ENCODE results near the gene FGF7.
"Not testable (repeated sequence)": the region's sequence is repeated elsewhere in the genome, so short reads cannot be mapped to it uniquely, and the experiment has no call there.

The FGF7 gene

GRCh38 chr15:49439678-49440395 is 16.8 kb downstream of the FGF7 start:
- DNase-seq = no peak

- no peak for DNase-seq
These were observed 18.3 kb downstream of the FGF7 start for GRCh38 chr15:49441356-49441755.

- DNase-seq = no peak
These were observed 18.8 kb downstream of the FGF7 start for GRCh38 chr15:49441816-49442215.

DNA sequence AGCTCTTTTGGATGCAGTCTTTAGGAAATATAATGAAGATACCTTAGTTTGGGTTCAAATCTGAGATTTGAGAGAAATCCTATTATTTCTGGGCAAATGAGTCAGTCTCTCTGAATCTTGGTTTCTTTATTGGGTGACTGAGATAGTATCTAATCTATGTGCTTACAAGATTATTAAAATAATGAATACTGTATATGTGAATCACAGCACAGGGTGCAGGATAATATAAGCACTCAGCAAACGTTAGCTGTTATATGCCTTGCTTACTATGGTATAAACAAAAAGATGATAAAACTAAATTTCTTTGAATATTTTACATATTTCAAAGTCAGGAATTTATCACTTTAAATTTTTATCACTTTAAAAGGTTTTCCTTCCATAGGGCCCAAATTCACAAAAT is 29.6 kb downstream of the FGF7 start:
- no peak for DNase-seq

DNA sequence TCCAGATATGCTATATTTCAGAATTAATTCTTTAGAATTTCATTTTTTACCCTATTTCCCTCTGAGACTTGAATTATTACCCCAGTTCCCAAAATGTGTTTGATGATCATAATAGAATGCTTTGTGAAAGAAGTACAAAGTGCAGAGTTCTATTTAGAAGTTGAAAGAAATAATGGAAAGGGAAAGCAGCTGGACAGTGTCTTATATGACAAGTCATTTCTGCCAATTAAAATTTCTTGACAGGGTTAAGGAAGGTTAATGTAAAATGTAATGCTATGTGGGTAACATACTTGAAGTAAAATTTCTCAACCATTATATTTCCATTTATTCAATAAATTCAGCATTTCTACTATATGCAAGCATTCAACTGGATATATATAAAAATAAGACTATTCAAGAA is 33.1 kb downstream of the FGF7 start:
- no peak for DNase-seq

DNA sequence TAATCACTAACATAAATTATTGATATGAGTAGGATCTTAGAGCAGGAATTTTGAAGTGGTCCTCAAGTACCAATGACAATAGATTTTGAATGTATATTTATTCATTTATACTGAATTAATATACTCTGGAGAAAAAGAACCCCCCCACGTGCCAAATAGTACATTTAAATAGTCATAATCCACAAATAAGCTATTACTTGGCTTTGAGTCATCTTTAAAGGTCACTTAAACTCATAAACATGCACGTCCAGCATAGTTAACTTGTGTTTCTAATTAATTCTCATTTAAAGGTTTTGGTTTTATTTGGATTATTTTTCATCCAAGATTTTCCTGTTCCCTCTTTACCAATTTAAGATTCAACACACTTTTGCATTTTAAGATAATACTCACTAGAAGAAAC is 35.1 kb downstream of the FGF7 start:
- no peak for DNase-seq

DNA sequence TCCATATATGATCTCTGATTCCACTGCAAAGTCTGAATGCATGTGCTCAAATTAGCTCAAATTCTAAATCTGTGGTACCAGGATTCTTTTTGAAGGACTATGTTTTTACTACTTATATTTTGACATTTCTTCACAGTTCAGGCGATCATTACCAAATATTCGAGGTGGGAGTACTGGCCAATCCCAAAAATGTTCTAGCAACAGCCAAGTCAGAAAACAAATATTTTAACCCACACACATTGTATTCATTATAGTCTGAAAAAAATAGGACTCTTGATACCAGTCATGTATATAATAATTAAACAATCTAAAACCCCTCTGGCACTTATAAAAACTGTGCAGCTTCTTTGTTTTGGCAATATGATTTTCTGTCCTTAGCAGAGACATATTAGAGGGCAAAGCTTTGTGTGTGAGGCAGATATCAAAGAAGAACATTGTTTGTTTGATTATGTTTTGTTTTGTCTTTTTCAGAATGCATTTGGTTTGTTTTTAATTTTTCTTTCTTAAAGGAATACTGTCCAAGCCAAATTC is 37.4 kb downstream of the FGF7 start:
- no peak for DNase-seq

DNA sequence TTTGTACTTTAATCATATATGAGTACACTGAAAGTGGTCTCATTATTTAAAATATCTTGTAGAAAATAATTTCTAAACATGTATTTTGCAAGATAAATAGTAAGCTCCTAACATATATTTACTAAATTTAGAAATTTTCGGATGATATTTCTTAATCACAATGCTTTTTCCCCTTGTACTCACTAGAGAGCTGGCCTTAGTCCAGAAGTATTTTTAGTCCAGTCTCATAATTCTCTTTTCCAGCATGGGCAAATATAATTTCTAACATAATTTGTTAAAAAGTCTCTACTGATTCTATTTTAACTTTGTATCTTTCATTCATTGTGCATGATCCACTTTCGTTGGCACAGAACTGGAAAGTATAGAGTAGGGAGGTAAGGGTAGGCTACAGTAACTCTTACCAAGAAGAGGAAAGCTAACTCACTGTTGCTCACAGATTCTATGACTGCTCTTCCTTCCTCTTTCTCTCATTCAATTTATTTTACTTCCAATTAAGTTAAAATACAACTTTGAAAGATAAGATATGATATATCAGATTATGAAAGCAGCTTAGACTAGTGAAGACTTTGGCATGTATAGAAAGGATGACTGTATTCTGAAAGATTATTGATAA is 39.3 kb downstream of the FGF7 start:
- no peak for DNase-seq

- DNase-seq = no peak
These were observed 41.5 kb downstream of the FGF7 start for GRCh38 chr15:49464522-49464921.

DNA sequence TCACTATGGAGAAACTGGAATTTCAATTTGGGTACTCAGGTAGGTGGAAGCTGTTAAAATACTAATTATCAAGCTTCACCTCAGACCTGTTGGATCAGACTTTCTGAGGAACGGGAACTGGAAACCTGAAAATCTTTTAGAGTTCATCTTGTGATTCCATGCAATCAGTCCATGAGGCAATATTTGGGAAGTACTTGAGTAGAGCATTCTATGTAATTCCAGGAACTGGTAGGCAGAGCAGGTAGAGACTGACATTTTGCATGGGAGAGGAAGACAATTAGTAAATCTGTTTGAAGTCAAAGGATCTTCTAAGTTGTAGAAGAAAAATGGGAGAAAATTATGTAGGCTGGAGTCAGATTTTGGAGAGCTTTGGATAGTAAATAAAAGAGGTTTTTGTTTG is 43.1 kb downstream of the FGF7 start:
- DNase-seq = no peak

DNA sequence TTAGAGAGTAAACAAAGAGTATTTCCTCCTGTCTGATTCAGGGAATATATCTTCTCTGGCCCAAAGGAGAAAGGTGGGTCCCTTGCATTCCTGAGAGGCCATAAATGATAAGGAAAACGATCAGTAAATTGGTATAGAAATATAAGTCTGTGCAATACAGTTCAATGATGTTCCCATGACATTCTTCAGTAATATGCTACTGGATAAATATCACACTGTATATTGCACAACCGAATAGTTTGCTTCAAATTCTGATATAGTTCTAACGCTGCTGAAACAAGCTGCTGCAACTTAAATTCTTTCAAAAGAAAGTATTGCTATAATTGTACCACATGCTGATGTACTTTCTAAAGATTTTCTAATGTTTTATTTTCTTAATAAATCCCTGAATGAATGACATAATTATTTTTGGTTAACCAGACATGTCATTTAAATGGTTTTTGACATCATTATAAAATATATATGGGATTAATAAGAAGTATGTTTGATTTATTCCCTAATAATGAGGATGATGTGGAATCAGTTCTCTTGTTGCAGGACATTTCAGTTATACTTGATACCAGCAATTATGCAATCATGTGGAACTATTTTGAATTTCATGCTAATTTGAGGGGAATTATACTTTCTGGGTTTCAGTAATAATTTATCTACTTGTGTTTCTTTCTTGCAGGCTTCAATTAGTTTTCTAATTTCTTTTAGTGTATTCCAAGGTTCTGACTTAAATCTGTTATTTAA is 44.9 kb downstream of the FGF7 start:
- no peak for DNase-seq

- no peak for DNase-seq
These were observed 45.4 kb downstream of the FGF7 start for GRCh38 chr15:49468481-49468839.

GRCh38 chr15:49471248-49471647 is 48.2 kb downstream of the FGF7 start:
- DNase-seq = peak; percentile 20

- no peak for DNase-seq
These were observed 48.7 kb downstream of the FGF7 start for GRCh38 chr15:49471733-49472132.

GRCh38 chr15:49472338-49472737 is 49.3 kb downstream of the FGF7 start:
- DNase-seq = no peak

GRCh38 chr15:49473031-49473430 is 50.0 kb downstream of the FGF7 start:
- DNase-seq = no peak

DNA sequence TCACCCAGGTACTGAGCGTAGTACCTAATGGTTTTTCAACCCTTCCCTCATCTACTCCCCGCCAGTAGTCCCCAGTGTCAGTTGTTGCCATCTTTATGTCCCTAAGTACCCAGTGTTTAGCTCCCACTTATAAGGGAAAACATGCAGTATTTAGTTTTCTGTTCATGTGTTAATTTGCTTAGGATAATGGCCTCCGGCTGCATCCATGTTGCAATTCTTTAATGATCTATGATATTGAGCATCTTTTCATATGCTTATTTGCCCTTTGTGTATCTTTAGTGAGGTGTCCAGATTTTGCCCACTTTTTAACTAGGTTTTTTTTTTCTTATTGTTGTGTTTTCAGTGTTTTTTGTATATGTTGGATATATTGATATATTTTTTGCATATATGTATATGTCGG is 55.0 kb downstream of the FGF7 start:
- not testable (repeated sequence) for DNase-seq

DNA sequence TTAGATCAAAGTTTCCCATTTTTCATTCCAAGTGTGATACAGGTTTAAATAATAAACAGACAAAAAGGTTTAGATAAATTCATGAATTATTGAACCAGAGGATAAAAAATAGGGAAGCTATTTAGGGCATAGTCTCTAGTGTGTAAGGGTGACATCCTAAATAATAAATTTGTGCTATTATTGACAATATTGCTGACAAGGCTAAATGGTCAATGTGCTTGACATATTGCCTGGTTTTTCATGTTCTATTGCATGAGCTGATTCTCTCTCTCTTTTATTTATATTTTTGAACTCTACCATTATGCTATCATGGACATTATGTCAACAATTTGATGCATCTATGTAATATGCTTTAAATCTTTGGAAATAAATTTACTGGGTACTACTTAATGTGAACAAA is 55.9 kb downstream of the FGF7 start:
- not testable (repeated sequence) for DNase-seq

- not testable (repeated sequence) for DNase-seq
These were observed 62.4 kb downstream of the FGF7 start for GRCh38 chr15:49485401-49485800.

DNA sequence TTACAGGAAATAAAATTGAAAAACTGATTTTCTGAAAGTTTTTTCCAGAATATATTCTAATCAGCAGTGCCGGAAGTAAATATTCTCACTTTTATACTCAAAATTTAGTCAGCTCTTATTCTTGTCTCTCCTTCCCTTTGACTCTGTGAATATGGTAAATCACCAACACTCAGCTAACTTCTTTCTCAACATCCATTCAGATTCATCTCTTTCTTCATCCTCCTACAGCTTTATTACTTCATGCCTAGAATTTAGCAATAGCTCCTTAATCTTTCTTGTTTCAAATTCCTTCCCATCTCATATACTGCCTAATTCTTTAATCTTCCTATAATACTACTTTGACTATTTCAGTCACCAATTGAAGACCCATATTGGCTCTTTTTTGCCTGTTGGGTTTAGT is 67.9 kb downstream of the FGF7 start:
- DNase-seq = no peak

DNA sequence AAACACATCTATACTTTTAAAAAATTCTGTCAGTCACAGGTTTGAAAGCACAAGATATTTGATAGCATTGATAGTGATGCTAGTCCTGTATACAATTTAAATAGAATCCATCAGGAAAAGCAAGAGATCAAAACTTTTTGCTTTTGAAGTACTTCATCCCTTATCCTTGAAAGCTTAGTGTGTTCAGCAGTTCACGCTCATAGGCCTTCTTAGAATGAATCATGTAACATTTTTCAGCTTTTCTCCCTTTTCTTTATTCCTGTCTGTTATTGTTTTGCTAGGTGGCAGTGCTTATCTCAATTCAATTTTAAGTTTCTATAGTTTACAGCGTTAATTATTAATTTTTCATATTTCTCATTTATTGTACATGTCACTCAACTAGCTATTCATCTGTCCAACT is 69.1 kb downstream of the FGF7 start:
- no peak for DNase-seq

GRCh38 chr15:49492830-49493229 is 69.8 kb downstream of the FGF7 start:
- DNase-seq = no peak

DNA sequence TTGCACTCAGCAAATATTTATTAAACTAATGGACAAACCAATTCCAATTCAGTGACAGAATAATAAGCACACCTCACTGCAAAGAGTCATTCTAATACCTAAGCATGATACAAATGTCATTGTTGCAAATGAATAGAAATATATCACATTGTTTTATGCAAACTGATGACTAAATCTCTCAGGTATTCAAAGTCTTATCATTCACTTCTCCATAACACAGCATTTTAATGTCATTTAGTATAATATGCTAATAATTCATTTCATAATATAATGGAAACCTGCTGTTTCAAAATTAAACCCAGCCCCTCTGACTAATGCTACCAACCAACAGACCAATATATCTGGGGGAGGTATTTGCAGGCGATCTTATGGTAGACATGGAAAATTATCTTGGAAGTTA is 71.8 kb downstream of the FGF7 start:
- no peak for DNase-seq
